ENCODE data around the gene TOLLIP. TPM values are rescaled to one million over a fixed set of nuclear protein-coding genes. Genes with fewer than 3 reads are reported as not detected.
"Not testable (repeated sequence)": the region's sequence is repeated elsewhere in the genome, so short reads cannot be mapped to it uniquely, and the experiment has no call there.

TOLLIP gene
- total RNA-seq, 1 experiment from 2014 or later = 32.3 TPM

GRCh38 chr11:1267441-1268100, 41.9 kb downstream of the TOLLIP start (continued):
- TF ChIP-seq ZNF138 (CRISPR knock-in tag; conservative IDR thresholded peaks at IDR 0.05) (no peak), TEAD4 (CRISPR knock-in tag; IDR thresholded peaks at IDR 0.05) (no peak), HMGA2 (CRISPR knock-in tag; IDR thresholded peaks at IDR 0.05) (no peak), ZNF423 (CRISPR knock-in tag; IDR thresholded peaks at IDR 0.05) (no peak), ZNF512 (CRISPR knock-in tag; IDR thresholded peaks at IDR 0.05; ENCODE audit: borderline replicate concordance) (no peak), OVOL2 (CRISPR knock-in tag; IDR thresholded peaks at IDR 0.05; ENCODE audit: borderline replicate concordance) (no peak)

- DNase-seq (ENCODE audit: low spot score); ATAC-seq; CTCF ChIA-PET; POLR2A ChIA-PET; H3K27ac Mint-ChIP-seq; H3K4me1 Mint-ChIP-seq; H3K4me3 Mint-ChIP-seq: not testable (repeated sequence)
- peaks cover 25% of the 10 kb centered on the region for H3K36me3 Mint-ChIP-seq
- H3K27me3 Mint-ChIP-seq (ENCODE audit: low read depth) = peaks cover 11% of the 10 kb centered on the region
- H3K9me3 Mint-ChIP-seq = peaks cover 33% of the 10 kb centered on the region
Observed at GRCh38 chr11:1266976-1267375, 42.5 kb downstream of the TOLLIP start.

- Mint-ChIP-seq H3K27me3 (ENCODE audit: low read depth) (peaks cover 11% of the 10 kb centered on the region), H3K9me3 (peaks cover 33% of the 10 kb centered on the region), H3K36me3 (peaks cover 25% of the 10 kb centered on the region)
- H3K4me3 Mint-ChIP-seq; POLR2A ChIA-PET; DNase-seq (ENCODE audit: low spot score); ATAC-seq; CTCF ChIA-PET; H3K4me1 Mint-ChIP-seq; H3K27ac Mint-ChIP-seq: not testable (repeated sequence)
Observed at GRCh38 chr11:1265480-1265879, 44.0 kb downstream of the TOLLIP start.

- Mint-ChIP-seq H3K36me3 (peaks cover 25% of the 10 kb centered on the region), H3K27me3 (ENCODE audit: low read depth) (peaks cover 11% of the 10 kb centered on the region), H3K9me3 (peaks cover 33% of the 10 kb centered on the region)
- H3K4me1 Mint-ChIP-seq; POLR2A ChIA-PET; CTCF ChIA-PET; DNase-seq (ENCODE audit: low spot score); H3K4me3 Mint-ChIP-seq; H3K27ac Mint-ChIP-seq: not testable (repeated sequence)
- peak; percentile 17; the same call in 1 of the 2 replicates for ATAC-seq
Observed at GRCh38 chr11:1264444-1264843, 45.0 kb downstream of the TOLLIP start.

GRCh38 chr11:1263010-1263409, 46.4 kb downstream of the TOLLIP start:
- H3K36me3 Mint-ChIP-seq = peaks cover 25% of the 10 kb centered on the region
- POLR2A ChIA-PET = interaction anchor here (1.4 kb wide), 1 partner anchor 88 kb away, joined by 6 read pairs; no protein-coding TSS in a partner anchor
- TF ChIP-seq SOX15 (CRISPR knock-in tag; IDR thresholded peaks at IDR 0.05) (no peak), NFATC4 (CRISPR knock-in tag; IDR thresholded peaks at IDR 0.05) (no peak), ELF4 (CRISPR knock-in tag; IDR thresholded peaks at IDR 0.05; ENCODE audit: low read depth) (no peak), USF2 (CRISPR knock-in tag; IDR thresholded peaks at IDR 0.05) (no peak), AFF4 (CRISPR knock-in tag; IDR thresholded peaks at IDR 0.05; ENCODE audit: borderline replicate concordance) (no peak), FOXP4 (CRISPR knock-in tag; IDR thresholded peaks at IDR 0.05) (no peak), ZNF317 (CRISPR knock-in tag; IDR thresholded peaks at IDR 0.05; ENCODE audit: borderline replicate concordance, low read depth) (no peak), CDX4 (CRISPR knock-in tag; IDR thresholded peaks at IDR 0.05; ENCODE audit: borderline replicate concordance) (no peak), E2F5 (CRISPR knock-in tag; IDR thresholded peaks at IDR 0.05) (no peak), ZNF423 (CRISPR knock-in tag; IDR thresholded peaks at IDR 0.05) (no peak)

More at GRCh38 chr11:1263010-1263409, 46.4 kb downstream of the TOLLIP start:
- Mint-ChIP-seq H3K27me3 (ENCODE audit: low read depth) (peaks cover 11% of the 10 kb centered on the region), H3K27ac (no peak overlapping the region), H3K4me3 (peak overlapping the region; percentile 59), H3K9me3 (peaks cover 29% of the 10 kb centered on the region), H3K4me1 (peaks cover 3% of the 10 kb centered on the region; the same call in 1 of the 2 replicates)
- DNase-seq (ENCODE audit: low spot score) = no peak
- CTCF ChIA-PET = interaction anchor here (0.8 to 2.3 kb wide), 3 partner anchors 36 to 284 kb away, joined by 3 to 13 read pairs (median 3); partner anchors contain the start of gene BRSK2
- no peak for ATAC-seq

Data from WTC11 (cell line).